ENCODE data around the gene FIBCD1.
A peak's percentile ranks its signal among the peaks of the same experiment; 100 is the strongest.

Gene FIBCD1

DNA sequence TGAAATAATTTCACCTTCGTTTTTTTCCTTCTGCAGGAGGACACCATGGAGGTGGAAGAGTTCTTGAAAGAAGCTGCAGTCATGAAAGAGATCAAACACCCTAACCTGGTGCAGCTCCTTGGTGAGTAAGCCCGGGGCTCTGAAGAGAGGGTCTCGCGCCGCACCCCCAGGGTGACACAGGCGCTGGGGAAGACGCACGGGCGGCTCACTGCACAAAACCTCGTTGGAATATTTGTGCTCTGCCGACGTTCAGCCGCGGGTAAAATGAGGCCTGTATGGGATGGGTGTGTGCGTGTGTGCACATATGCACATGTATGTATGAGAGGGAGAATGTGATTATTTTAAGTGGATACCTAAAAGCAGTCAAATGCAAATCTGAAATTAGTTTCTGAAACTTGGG, 67.0 kb downstream of the FIBCD1 start:
- peaks cover 79 to 99% (median 96%) of the 10 kb centered on the region in 11 experiments for H3K36me3 ChIP-seq

DNA sequence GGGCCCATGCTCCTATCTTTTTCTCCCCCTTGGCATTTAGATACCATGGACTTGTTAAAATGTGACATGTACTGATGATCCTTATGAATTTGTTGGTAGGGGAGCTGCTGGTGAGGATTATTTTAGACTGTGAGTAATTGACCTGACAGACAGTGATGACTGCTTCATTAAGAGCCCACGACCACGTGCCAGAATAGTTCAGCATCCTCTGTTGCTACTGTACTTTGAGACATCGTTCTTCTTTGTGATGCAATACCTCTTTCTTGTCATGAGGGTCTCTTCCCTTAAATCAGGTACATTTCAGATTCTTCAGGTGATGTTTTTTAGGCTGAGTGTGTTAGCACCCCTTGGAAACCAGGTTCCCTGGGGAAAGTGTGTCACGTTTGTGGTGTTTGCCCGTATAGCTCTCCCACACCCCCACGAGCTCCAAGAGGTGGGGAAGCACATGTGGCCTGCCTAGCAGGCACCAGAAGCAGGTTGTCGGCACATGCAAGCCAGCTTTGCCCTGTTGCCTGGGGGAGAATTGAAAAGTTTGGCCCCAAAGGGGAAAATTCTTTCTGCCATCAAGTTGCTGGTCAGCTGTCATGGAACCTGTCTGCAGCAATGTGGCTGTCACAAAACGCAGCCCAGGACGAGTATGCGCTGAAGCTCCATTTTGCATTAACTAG, 67.5 kb downstream of the FIBCD1 start:
- H3K27ac ChIP-seq: no peak overlapping the region
- H4K20me1 ChIP-seq: peaks cover 40 to 97% (median 83%) of the 10 kb centered on the region in 11 experiments; a peak in 21 of 22 replicates
- TF ChIP-seq Cebpa-rat (IDR thresholded peaks at IDR 0.05): peak in 2 of 11 experiments; percentile 19 to 35; a peak in 2 of 22 replicates
- peaks cover 74 to 99% (median 95%) of the 10 kb centered on the region in 11 experiments for H3K36me3 ChIP-seq
- no peak overlapping the region for H3K4me3 ChIP-seq
- no peaks in the 10 kb centered on the region for H3K9me3 ChIP-seq (replicated peaks in 1 of 11)
- H3K4me1 ChIP-seq: peaks cover 0 to 12% (median 0%) of the 10 kb centered on the region in 10 experiments; a peak in 2 of 20 replicates
- H3K27me3 ChIP-seq: no peaks in the 10 kb centered on the region
- no peak overlapping the region for H3K4me2 ChIP-seq
- H3K9ac ChIP-seq: peak overlapping the region in 3 of 11 experiments; percentile 4 to 27 (median 11); a peak in 2 of 22 replicates

More for the DNA sequence above, 67.0 kb downstream of the FIBCD1 start:
- Histone ChIP-seq H4K20me1 (peaks cover 35 to 96% (median 81%) of the 10 kb centered on the region in 11 experiments; a peak in 21 of 22 replicates), H3K9me3 (replicated peaks in 1 of 11) (no peaks in the 10 kb centered on the region), H3K27me3 (no peaks in the 10 kb centered on the region), H3K4me3 (no peak overlapping the region), H3K4me1 (peaks cover 0 to 12% (median 0%) of the 10 kb centered on the region in 10 experiments; a peak in 2 of 20 replicates), H3K27ac (no peak overlapping the region), H3K4me2 (no peak overlapping the region), H3K9ac (no peak overlapping the region)
- TF ChIP-seq Cebpa-rat (IDR thresholded peaks at IDR 0.05): no peak

DNA sequence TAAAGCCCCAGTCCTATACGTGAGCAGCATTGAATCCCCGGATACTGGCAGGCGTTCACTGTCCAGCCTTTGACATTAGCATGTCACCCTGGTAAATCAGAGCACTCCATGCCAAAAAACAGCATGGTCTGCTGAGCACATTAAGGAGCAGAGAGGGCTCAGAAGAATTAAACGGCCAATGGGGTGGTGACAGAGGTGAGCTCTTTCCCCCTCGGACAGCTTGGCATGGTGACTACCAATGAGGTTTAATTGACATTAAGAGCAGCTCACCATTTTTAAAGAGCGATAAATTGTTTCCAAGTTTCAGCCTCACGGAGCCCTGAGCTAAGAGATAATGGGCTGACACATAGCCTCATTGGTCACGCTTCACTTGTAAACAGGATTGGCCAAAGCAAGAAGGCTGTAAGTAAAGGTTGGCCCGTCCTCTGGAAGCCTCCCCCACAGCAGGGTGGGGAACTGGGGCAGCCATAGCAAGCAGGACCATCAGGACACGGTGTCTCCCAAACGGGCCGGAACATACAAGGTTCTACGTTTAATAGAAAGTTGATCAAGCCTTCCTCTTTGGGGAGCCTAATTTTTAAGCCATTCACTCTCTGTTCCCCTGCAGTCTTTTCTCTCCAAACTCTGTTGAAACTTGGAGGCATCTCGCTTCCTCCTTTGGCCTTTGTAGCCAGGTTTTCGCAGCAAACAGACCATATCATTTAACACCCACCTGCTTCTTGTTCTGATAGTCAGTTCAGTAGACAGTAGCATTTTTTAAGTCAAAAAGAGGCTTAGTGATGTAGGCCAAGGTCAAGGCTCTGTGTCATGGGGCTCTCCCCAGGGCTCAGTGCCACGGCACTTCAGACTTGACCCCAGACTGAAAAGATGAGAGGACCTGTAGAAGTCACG, 68.3 kb downstream of the FIBCD1 start:
- Histone ChIP-seq H4K20me1 (peaks cover 48 to 97% (median 91%) of the 10 kb centered on the region in 11 experiments; a peak in 21 of 22 replicates), H3K9me3 (replicated peaks in 1 of 11) (no peaks in the 10 kb centered on the region), H3K36me3 (peaks cover 67 to 99% (median 90%) of the 10 kb centered on the region in 11 experiments), H3K4me3 (no peak overlapping the region), H3K4me2 (no peak overlapping the region), H3K4me1 (peaks cover 0 to 12% (median 0%) of the 10 kb centered on the region in 10 experiments; a peak in 2 of 20 replicates), H3K9ac (peak overlapping the region in 4 of 11 experiments; percentile 0 to 11 (median 4); a peak in 3 of 22 replicates), H3K27me3 (no peaks in the 10 kb centered on the region), H3K27ac (no peak overlapping the region)
- no peak for TF ChIP-seq Cebpa-rat (IDR thresholded peaks at IDR 0.05)

DNA sequence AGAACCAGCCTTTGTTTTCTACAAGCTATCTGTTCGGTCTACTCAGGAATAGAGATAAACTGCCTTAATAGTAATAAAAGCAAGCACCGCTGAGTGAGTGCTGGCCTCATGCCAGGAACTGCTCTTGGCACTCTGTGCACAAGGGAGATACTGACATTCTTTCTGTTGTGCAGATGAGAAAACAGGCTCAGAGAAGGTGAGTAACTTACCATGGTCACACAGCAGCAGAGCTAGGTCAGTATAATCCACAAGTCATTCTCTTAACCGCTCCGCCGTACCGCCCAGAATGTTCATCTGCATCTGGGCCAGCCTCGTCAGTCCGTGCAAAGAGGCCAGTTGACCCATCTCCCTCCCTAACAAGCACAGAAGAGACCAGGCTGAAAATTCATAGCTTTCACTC, 69.8 kb downstream of the FIBCD1 start:
- Histone ChIP-seq H3K27ac (no peak overlapping the region), H3K36me3 (peaks cover 64 to 99% (median 90%) of the 10 kb centered on the region in 11 experiments), H3K4me3 (no peak overlapping the region), H3K4me1 (peaks cover 0 to 12% (median 0%) of the 10 kb centered on the region in 10 experiments; a peak in 2 of 20 replicates), H4K20me1 (peaks cover 61 to 100% (median 96%) of the 10 kb centered on the region in 11 experiments; a peak in 21 of 22 replicates), H3K9ac (no peak overlapping the region), H3K27me3 (no peaks in the 10 kb centered on the region), H3K4me2 (no peak overlapping the region), H3K9me3 (replicated peaks in 1 of 11) (no peaks in the 10 kb centered on the region)
- no peak for TF ChIP-seq Cebpa-rat (IDR thresholded peaks at IDR 0.05)

DNA sequence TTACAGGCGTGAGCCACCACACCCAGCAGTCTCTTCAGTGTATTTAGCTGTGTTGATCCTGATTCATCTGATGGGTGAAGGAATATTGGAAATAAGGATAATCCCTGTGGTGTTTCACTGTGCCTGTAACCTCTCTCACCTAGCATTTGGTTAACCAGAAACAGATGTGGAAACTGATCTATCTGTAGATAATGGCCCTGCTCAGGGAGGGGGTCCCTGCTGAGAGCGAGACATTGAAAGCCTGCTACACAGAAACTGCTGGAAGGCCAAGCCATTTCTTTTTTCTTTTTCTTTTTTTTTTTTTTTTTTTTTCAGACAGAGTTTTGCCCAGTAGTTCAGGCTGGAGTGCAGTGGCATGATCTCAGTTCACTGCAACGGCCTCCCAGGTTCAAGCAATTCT, 70.8 kb downstream of the FIBCD1 start:
- Histone ChIP-seq H3K9ac (no peak overlapping the region), H3K4me3 (no peak overlapping the region), H3K4me1 (peaks cover 0 to 12% (median 0%) of the 10 kb centered on the region in 10 experiments; a peak in 2 of 20 replicates), H3K27me3 (no peaks in the 10 kb centered on the region), H3K36me3 (peaks cover 61 to 99% (median 89%) of the 10 kb centered on the region in 11 experiments), H3K9me3 (replicated peaks in 1 of 11) (no peaks in the 10 kb centered on the region), H3K4me2 (no peak overlapping the region), H3K27ac (no peak overlapping the region), H4K20me1 (peaks cover 71 to 100% (median 98%) of the 10 kb centered on the region in 11 experiments; a peak in 21 of 22 replicates)
- TF ChIP-seq Cebpa-rat (IDR thresholded peaks at IDR 0.05): no peak

DNA sequence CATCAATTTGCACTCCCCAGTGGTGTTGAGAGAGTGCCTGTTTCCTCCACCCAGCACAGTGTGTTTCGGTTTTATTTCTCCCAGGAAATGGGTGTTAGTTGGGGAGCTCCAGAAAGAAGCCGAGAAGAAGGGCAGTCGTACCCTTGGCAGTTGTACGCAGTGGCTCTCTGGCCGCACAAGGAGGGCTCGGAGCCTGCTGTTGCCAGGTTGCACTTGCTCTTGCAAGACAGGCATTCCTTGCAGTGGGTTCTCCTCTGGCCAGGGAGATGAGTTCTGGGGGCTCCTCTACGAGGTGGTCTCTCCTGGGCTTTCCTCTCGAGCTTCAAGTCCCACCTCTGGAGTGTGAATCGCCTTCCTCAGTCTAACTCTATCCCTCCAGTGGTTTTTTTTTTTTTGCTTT, 71.5 kb downstream of the FIBCD1 start:
- no peak for TF ChIP-seq Cebpa-rat (IDR thresholded peaks at IDR 0.05)
- peaks cover 77 to 100% (median 99%) of the 10 kb centered on the region in 11 experiments; a peak in 21 of 22 replicates for H4K20me1 ChIP-seq
- H3K9me3 ChIP-seq (replicated peaks in 1 of 11): no peaks in the 10 kb centered on the region
- no peak overlapping the region for H3K9ac ChIP-seq
- no peak overlapping the region for H3K27ac ChIP-seq
- H3K4me3 ChIP-seq: no peak overlapping the region
- peaks cover 0 to 12% (median 0%) of the 10 kb centered on the region in 10 experiments; a peak in 2 of 20 replicates for H3K4me1 ChIP-seq
- no peaks in the 10 kb centered on the region for H3K27me3 ChIP-seq
- no peak overlapping the region for H3K4me2 ChIP-seq
- H3K36me3 ChIP-seq: peaks cover 61 to 99% (median 89%) of the 10 kb centered on the region in 11 experiments

DNA sequence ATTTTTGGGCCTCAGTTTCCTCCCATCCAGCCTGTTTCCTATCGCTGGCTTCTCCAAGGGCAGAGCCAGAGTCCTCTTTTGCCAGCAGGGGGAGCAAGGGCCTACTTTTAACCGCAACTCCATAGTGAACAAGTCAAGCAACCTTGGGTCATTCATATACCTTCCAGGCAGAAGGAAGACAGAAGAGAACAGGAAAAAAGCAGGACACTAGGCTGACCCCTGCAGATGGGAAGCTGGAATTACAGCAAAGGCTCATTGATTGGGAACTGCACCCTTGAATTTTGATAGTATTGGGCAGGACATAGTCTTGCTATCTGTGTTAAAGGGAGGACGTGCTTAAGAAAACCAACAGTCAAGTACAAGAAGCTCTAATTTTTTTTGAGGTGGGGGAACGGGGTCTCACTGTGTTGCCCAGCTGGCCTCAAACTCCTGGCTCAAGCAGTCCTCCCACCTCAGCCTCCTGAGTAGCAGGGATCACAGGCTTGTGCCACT, 72.5 kb downstream of the FIBCD1 start:
- Histone ChIP-seq H3K27ac (no peak overlapping the region), H3K4me2 (no peak overlapping the region), H3K27me3 (no peaks in the 10 kb centered on the region), H3K36me3 (peaks cover 60 to 99% (median 89%) of the 10 kb centered on the region in 11 experiments), H3K9me3 (replicated peaks in 1 of 11) (no peaks in the 10 kb centered on the region), H3K4me1 (peaks cover 0 to 12% (median 0%) of the 10 kb centered on the region in 10 experiments; a peak in 2 of 20 replicates), H4K20me1 (peaks cover 80 to 100% (median 99%) of the 10 kb centered on the region in 11 experiments; a peak in 21 of 22 replicates), H3K4me3 (no peak overlapping the region), H3K9ac (no peak overlapping the region)
- no peak for TF ChIP-seq Cebpa-rat (IDR thresholded peaks at IDR 0.05)

DNA sequence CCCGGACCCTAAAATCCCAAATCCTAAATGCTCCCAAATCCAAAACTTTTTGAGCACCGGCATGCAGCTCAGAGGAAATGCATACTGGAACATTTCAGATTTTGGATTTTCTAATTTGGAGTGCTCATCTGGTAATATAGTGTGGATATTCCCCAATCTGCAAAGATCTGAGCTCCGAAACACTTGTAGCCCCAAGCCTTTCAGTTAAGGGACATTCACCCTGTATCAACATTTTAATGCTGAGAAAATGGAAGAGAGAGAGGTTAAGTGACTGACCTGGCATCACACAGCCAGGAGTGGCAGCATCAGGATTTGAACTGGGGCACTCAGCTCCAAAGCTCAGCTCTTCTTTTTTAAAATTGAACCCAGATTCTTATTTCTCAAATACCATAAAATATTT, 73.1 kb downstream of the FIBCD1 start:
- no peak for TF ChIP-seq Cebpa-rat (IDR thresholded peaks at IDR 0.05)
- peaks cover 61 to 99% (median 89%) of the 10 kb centered on the region in 11 experiments for H3K36me3 ChIP-seq
- peaks cover 0 to 6% (median 0%) of the 10 kb centered on the region in 10 experiments; a peak in 2 of 20 replicates for H3K4me1 ChIP-seq
- no peaks in the 10 kb centered on the region for H3K9me3 ChIP-seq (replicated peaks in 1 of 11)
- H3K27me3 ChIP-seq: no peaks in the 10 kb centered on the region
- no peak overlapping the region for H3K4me3 ChIP-seq
- H3K4me2 ChIP-seq: no peak overlapping the region
- H4K20me1 ChIP-seq: peaks cover 80 to 100% (median 99%) of the 10 kb centered on the region in 11 experiments; a peak in 21 of 22 replicates
- no peak overlapping the region for H3K27ac ChIP-seq
- H3K9ac ChIP-seq: no peak overlapping the region
